KOPT-K1 (cell line): ENCODE measurements around the gene KMT2C.
"Not testable (repeated sequence)": the region's sequence is repeated elsewhere in the genome, so short reads cannot be mapped to it uniquely, and the experiment has no call there.

Experiments
- H3K27ac ChIP-seq: fragments of 200-600 bp; sonication (generic); 2 replicates; pipeline ENCODE4 v1.5.1; 2016; ENCODE audit warnings: antibody characterized with exemption, mild to moderate bottlenecking, low read depth, low read length; ENCODE audit not compliant: poor library complexity, severe bottlenecking
- H3K36me3 ChIP-seq: fragments of 200-600 bp; sonication (generic); 2 replicates; pipeline ENCODE4 v1.5.1; 2017; ENCODE audit warnings: antibody characterized with exemption, mild to moderate bottlenecking, low read length, moderate library complexity; ENCODE audit not compliant: insufficient read depth
- H3K9me3 ChIP-seq: fragments of 200-600 bp; sonication (generic); 2 replicates; pipeline ENCODE4 v1.5.1; 2017; ENCODE audit warnings: antibody characterized with exemption, low read length, mild to moderate bottlenecking; ENCODE audit not compliant: insufficient read depth, poor library complexity, severe bottlenecking

The KMT2C gene

DNA sequence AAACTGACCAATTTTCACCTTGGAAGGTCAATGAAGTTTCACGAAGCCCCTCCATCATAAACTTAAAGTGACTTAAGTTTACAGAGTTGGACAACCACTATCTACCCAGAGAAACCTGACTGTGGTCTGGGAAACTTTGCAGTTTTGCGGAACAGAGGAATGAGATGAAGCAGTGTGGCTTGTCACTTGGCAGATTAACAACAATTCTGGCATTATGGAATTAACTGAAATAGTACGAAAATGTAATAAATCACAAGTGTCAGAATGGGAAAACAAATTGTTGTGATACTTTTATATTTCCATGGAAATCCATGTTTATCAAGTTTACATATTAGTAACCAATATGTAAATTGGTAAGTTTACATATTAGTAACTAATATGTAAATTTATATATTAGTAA is 4.9 kb downstream of the KMT2C start:
- Histone ChIP-seq H3K9me3 (no peaks in the 10 kb centered on the region), H3K36me3 (no peaks in the 10 kb centered on the region), H3K27ac (no peak overlapping the region)

DNA sequence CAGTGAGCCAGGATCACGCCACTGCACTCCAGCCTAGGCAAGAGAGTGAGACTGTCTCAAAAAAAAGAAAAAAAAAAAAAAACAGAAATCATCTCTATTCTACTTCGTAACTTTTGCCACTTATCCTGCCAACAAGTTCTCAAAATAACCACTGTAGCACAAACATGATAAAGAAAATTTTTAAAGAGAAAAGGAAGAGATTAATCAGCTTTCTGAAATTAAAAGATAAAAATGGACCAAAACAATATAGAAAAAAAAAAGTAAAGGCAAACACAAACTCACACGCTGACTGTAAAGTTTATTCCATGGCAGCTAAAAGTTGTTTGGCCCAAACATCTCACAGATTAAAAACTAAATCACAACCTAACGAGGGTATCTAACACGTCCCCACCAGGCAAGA is 5.7 kb downstream of the KMT2C start:
- H3K27ac ChIP-seq, H3K9me3 ChIP-seq, H3K36me3 ChIP-seq: not testable (repeated sequence)

DNA sequence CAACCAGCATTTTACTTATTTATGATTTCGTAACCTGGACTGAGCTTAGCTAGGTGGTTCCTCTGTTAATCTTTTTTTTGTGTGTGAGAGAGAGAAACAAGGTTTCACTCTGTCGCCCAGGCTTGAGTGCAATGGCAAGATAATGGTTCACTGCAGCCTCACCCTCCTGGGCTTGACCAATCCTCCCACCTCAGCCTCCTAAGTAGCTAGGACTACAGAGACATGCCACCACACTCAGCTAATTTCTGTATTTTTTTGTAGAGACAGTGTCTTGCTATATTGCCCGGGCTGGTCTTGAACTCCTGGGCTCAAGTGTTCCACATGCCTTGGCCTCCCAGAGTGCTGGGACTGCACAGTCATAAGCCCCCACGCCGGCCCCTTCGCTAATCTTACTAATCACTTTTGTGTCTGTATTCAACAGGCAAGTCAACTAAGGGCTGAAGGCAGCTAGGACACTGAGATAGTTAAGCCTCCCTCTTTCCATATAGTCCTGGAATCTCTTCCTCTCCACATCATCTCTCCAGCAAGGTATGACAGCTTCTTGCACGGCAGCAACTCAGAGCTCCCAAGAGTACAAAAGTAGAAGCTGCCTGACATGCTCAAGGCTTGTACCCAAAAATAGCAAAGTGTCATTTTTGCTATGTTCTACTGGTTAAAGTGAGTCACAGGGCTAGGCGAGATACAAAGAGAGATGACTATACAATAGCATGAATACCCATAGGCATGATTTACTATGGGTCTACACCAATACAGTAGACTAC is 11.3 kb downstream of the KMT2C start:
- Histone ChIP-seq H3K27ac (no peak overlapping the region), H3K9me3 (peaks cover 52% of the 10 kb centered on the region), H3K36me3 (peaks cover 22% of the 10 kb centered on the region)

DNA sequence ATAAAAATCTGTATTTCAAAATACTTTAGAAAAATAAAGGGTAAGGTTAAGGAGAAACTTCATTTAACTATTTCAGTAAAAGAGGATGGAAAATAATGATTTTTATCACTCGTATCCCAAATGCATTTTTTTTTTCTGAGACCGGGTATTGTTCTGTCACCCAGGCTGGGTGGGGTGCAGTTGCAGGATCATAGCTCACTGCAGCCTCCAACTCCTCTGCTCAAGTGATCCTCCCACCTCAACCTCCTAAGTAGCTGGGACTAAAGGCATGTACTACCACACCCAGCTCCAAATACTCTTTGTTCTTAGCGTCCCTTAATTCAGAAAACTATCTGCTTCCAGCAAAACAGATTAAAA is 11.8 kb downstream of the KMT2C start:
- peaks cover 22% of the 10 kb centered on the region for H3K36me3 ChIP-seq
- peaks cover 57% of the 10 kb centered on the region for H3K9me3 ChIP-seq
- no peak overlapping the region for H3K27ac ChIP-seq

DNA sequence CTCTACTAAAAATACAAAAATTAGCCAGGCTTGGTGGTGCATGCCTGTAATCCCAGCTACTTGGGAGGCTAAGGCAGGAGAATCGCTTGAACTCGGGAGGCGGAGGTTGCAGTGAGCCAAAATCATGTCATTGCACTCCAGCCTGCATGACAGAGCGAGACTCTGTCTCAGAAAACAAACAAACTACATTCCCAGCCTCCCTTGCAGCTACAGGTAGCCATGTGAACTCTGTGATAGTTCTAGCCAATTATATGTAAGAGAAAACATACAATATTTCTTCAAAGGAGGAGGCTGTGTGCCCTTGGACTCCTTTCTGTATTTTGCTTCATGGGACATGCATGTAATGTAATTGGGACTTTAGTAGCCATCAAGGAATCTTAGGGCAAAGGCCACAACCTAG is 12.6 kb downstream of the KMT2C start:
- Histone ChIP-seq H3K36me3 (peaks cover 28% of the 10 kb centered on the region), H3K9me3 (peaks cover 65% of the 10 kb centered on the region)
- H3K27ac ChIP-seq, result not testable (repeated sequence)

DNA sequence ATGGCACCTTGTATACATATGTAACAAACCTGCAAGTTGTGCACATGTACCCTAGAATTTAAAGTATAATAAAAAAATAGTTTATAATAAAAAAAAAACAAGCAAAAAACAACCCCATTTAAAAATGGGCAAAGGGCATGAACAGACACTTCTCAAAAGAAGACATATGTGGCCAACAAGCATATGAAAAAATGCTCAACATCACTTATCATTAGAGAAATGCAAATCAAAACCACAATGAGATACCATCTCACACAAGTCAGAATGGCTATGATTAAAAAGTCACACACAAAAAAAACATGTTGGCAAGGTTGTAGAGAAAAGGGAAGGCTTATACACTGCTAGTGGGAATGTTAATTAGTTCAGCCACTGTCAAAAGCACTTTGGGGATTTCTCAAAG is 14.9 kb downstream of the KMT2C start:
- H3K9me3 ChIP-seq, result peaks cover 76% of the 10 kb centered on the region
- H3K36me3 ChIP-seq, result peaks cover 28% of the 10 kb centered on the region
- not testable (repeated sequence) for H3K27ac ChIP-seq

DNA sequence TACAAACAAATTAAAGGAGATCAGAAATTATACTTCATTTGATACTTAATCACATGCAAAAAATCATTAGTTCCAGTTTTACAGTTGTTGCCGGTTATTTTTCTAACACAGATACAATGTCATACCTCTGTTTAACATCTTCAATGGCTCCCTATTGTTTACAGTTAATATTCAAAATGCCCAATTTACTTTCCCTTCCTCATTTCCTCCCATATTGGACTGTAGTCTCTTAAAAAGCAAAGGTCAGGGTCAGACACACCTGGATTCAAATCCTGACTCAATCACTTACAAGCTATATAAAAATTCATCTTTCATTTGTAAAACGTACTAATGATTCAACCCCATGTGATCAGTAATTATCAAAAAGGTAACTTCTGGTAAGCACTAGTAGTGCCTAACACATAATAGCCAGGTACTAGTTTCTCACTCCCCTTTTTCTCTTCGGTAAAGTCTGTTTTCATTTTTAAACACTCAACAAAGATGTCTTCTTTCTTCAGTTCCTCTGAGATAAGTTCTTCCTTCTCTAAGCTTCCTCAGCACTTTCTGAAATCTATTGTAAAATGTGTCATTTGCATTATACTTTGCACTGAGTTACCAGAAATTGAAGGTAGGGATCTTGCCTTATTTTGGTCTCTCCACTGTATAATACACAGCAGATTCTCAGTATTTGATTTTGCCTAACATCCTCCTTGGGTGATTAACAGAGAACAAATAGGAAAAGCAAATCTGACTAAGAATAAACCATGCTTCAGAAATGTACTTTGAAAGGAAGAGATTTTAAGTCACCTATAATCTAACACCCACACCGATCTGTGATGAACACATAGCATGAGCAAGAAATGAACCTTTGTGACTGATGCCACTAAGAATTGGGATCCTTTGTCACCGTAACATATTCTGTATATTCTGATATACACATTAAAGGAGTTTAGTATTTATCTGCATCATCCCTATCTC is 16.1 kb downstream of the KMT2C start:
- Histone ChIP-seq H3K36me3 (peaks cover 28% of the 10 kb centered on the region), H3K9me3 (peaks cover 75% of the 10 kb centered on the region), H3K27ac (no peak overlapping the region)

DNA sequence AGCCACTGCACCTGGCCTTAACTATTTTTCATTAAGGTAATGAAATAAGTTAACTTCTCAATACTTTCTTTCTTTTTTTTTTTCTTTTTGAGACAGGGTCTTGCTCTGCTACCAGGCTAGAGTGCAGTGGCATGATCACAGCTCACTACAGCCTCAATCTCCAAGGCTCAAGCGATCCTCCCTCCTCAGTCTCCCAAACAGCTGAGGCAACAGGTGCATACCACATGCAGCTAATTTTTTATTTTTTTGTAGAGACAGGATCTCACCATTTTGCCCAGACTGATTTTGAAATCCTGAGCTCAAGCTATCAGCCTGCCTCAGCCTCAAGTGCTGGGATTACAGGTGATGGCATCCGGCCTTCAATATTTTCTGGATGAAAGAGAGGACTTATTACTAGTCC is 21.0 kb downstream of the KMT2C start:
- Histone ChIP-seq H3K9me3 (peaks cover 27% of the 10 kb centered on the region), H3K27ac (no peak overlapping the region), H3K36me3 (peaks cover 8% of the 10 kb centered on the region; the same call in 1 of the 2 replicates)

DNA sequence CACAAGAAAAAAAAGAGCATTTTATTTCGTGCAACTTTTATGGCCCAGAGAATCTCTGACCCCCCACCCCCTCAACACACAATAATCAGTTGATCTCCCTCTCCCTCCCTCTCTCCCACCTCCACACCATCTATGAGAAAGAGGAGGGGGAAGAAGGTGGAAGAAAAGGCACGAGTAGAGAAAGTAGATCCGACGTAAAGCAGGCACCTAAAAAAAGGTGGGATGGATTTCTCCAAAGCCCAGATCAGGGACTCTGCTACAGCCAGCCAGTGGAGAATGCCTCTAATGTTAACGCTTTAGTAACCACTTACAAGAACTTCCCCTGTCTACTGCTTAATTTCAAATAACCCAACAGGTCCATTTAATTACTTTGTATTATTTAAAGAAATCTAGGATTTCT is 24.4 kb downstream of the KMT2C start:
- peaks cover 3% of the 10 kb centered on the region for H3K9me3 ChIP-seq
- H3K27ac ChIP-seq, result no peak overlapping the region
- no peaks in the 10 kb centered on the region for H3K36me3 ChIP-seq

DNA sequence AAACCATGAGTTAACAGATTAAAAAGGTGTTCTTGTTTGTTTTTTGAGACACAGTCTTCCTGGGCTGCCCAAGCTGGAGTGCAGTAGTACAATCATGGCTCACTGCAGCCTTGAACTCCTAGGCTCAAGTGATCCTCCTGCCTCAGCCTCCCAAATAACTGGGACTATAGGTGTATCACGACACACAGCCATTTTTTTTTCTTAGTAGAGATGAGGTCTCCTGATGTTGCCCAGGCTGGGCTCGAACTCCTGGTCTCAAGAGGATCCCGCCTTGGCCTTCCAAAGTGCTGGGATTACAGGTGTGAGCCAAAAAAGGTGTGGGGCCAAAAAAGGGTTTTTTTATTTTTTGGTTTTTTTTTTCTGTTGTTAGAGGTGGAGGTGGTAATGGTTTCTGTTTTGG is 29.3 kb downstream of the KMT2C start:
- no peaks in the 10 kb centered on the region for H3K36me3 ChIP-seq
- H3K9me3 ChIP-seq, result peaks cover 22% of the 10 kb centered on the region
- no peak overlapping the region for H3K27ac ChIP-seq

DNA sequence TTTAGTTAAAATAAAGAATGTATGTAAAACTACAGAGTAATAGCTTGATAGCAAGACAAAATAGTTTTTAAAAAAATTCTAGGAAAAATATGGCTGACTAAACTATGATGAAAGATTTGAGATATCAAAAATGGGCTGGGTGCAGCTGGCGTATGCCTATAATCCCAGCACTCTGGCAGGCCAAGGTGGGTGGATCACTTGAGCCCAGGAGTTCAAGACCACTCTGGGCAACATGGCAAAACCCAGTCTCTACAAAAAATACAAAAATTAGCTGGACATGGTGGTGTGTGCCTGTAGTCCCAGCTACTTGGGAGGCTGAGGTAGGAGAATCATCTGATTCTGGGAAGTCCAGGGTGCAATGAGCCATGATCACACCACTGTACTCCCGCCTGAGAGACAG is 29.8 kb downstream of the KMT2C start:
- H3K27ac ChIP-seq, H3K36me3 ChIP-seq: not testable (repeated sequence)
- peaks cover 22% of the 10 kb centered on the region for H3K9me3 ChIP-seq

DNA sequence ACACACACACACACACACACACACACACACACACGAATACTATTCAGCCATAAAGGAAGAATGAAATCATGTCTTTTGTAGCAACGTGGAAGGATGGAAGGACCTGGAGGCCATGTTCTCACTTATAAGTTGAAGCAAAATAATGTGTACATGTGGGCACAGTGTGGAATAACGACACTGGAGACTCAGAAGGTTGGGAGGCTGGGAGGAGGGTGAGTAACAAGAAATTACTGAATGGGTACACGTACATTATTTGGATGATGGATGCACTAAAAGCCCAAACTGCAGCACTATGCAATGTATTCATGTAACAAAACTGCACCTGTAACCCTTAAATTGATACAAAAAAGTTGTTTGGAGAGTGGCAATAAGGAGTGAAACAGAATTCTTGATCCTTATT is 32.1 kb downstream of the KMT2C start:
- H3K27ac ChIP-seq, result no peak overlapping the region
- no peaks in the 10 kb centered on the region for H3K36me3 ChIP-seq
- peaks cover 22% of the 10 kb centered on the region for H3K9me3 ChIP-seq

DNA sequence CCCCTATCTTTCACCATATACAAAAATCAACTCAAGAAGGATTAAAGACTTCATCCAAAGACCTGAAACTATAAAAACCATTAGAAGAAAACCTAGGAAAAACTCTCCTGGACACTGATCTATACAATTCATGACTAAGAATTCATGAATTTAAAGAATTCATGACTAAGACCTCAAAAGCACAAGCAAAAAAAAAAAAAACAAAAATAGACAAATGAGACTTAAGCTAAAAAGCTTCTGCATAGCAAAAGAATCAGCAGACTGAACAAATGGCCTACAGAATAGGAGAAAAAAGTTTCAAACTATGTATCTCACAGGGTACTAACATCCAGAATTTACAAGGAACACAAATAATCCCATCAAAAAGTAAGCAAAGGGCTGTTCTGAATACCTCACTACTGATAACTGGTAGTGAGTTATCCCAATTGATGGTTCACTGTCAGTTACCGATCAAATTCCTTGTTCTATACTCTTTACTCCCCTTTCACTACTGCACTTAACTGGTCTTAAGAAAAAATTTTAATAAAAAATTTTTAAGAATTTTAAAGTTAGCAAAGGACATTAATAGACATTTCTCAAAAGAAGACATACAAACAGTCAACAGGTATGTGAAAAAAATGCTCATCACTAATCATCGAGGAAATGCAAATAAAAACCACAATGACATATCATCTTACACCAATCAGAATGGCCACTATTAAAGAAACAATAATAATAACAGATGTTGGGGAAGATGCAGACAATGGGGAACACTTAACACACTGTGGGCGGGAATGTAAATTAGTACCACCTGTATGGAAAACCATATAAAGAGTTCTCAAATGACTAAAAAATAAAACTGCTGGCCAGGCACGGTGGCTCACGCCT is 33.2 kb downstream of the KMT2C start:
- Histone ChIP-seq H3K36me3 (no peaks in the 10 kb centered on the region), H3K9me3 (peaks cover 22% of the 10 kb centered on the region), H3K27ac (no peak overlapping the region)

DNA sequence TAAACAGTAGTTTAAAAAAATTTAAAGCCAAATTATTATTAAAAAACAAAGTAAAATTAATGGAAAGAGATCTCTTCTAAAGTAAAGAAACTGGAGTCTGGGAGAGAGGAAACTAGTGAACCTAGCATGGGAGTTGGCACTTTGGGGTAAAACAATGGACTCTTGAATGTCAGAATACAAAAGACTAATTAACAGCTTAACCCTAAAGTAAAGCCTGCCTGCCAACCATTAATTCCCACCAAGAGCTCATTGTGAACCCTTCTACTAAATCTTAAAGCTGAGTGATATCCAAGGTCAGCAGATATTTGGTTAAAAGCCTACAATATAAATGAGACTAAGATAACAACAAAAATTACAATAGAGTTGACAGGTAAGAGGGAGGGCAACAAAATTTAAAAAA is 36.5 kb downstream of the KMT2C start:
- Histone ChIP-seq H3K9me3 (peaks cover 8% of the 10 kb centered on the region), H3K36me3 (no peaks in the 10 kb centered on the region), H3K27ac (no peak overlapping the region)

DNA sequence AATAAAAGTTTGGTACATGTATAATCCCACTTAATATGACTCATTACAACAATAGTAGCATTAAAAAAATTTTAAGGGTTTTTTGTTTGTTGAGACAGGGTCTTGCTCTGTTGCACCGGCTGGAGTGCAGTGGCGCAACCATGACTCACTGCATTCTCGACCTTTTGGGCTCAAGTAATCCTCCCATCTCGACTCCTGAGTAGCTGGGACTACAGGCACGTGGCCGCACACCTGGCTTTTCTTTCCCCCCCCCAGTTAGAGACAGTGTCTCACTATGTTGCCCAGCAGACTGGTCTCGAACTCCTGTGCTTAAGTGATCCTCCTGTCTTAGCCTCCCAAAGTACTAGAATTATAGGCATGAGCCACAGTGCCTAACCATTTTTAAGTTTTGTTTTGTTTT is 40.7 kb downstream of the KMT2C start:
- H3K36me3 ChIP-seq, result no peaks in the 10 kb centered on the region
- H3K27ac ChIP-seq, result no peak overlapping the region

More for the DNA sequence above, 40.7 kb downstream of the KMT2C start:
- H3K9me3 ChIP-seq, result no peaks in the 10 kb centered on the region
